GM18868 (cell line): ENCODE results near the gene CCL25.

Source experiments
- ATAC-seq: cut with Tn5 transposase; IDR thresholded peaks from one replicate; pipeline ENCODE4 v1.9.1; 2021; ENCODE audit warnings: mild to moderate bottlenecking, moderate library complexity; ENCODE audit not compliant: unreplicated experiment

The CCL25 gene

DNA sequence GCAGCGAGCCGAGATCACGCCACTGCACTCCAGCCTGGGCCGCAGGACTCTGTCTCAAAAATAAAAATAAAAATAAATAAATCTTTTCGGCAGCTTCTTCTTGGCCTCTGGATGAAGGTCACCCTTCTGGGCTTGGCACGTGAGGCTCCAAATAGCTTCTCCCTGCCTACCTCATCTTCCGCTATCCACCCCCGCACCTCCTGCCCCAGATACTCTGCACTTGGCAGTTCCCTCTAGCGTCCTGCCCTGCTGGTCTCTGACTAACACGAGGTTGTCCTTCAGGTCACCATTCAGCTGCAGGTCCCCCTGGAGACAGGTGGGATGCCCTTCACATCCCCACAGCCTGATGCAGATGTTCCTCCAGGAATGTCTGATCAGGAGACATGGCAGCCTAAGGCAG, 8.5 kb upstream of the CCL25 start:
- no peak for ATAC-seq

DNA sequence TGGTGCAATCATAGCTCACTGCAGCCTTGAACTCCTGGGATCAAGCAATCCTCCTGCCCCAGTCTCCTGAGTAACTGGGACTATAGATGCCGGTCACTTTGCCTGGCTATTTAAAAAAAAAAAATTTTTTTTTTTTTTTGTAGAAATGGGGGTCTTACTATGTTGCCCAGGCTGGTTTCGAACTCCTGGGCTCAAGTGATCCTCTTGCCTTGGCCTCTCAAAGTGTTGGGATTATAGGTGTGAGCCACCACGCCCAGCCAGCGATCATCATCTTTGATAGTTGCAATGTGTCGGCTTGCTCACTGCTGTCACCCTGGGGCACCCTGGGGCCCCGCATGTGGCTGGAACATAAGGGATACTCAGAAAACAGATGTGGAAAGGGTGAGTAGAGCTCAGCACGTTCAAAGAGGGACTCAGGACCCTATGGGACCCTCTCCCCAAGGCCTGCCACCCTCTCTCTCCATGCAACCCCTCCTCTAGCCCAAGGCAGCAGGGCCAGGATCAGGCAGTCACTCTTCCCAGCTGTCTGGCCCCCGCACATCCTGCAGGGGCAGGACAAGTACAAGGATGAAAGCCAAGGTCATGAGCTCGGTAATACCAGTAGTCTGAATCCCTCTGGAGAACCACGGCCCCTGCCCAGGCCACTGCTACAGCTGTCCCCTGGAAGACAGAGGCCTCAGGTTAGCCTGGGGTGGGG, 6.5 kb upstream of the CCL25 start:
- no peak for ATAC-seq

GRCh38 chr19:8046569-8047165, 5.9 kb upstream of the CCL25 start:
- no peak for ATAC-seq

GRCh38 chr19:8050274-8051096, 2.1 kb upstream of the CCL25 start:
- peak; percentile 81 for ATAC-seq

DNA sequence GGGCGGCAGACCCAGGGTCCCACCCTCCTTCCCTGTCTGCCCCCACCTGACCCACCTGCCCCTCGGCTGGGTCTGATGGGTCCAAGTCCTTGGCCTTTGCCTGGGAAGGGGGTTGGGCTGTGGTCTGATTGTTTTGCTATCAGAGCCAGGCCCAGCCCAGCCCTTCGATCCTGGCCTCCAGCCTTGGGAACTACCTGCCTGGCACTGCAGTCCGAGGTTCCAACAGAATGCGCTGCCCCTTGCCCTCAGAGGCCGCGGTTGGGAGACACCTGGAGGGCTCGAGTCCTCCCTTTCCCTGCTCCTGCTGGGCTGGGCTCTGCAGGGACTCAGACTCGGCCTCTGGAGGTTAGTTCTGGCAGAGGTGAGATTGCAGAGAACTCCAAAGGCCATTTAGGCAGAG, 1.6 kb downstream of the CCL25 start:
- ATAC-seq, result no peak

- ATAC-seq, result no peak
Observed at GRCh38 chr19:8056533-8056932, 4.0 kb downstream of the CCL25 start.

DNA sequence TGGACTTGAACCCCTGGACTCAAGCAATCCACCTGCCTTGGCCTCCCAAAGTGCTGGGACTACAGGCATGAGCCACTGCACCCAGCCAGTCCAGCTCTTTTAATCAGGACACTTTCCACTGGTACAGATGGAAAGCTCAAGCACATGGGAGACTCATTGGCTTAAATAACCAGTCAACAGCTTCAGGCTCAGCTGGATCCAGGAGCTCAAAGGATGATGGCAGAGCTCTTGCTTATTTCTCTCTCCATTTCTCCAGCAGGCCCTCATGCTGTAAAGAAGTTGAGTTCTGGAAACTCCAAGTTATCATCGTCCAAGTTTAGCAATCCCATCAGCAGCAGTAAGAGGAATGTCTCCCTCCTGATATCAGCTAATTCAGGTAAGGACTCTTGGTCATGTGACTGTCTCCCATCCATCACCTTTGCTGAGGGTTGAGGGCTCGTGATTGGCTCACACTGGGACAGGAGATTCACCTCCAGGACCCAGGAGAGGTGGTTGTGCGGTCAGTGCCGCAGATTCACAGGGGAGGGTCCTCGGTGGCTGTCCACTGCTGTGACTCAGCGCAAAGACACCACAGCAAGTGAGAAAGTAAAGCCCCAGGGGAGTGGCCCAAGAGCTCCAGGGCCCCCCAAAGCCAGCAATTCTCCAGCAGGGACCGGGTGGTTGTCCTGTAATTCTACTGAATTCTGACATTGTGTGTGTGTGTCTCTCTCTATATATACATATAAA, 5.1 kb downstream of the CCL25 start:
- ATAC-seq, result no peak

DNA sequence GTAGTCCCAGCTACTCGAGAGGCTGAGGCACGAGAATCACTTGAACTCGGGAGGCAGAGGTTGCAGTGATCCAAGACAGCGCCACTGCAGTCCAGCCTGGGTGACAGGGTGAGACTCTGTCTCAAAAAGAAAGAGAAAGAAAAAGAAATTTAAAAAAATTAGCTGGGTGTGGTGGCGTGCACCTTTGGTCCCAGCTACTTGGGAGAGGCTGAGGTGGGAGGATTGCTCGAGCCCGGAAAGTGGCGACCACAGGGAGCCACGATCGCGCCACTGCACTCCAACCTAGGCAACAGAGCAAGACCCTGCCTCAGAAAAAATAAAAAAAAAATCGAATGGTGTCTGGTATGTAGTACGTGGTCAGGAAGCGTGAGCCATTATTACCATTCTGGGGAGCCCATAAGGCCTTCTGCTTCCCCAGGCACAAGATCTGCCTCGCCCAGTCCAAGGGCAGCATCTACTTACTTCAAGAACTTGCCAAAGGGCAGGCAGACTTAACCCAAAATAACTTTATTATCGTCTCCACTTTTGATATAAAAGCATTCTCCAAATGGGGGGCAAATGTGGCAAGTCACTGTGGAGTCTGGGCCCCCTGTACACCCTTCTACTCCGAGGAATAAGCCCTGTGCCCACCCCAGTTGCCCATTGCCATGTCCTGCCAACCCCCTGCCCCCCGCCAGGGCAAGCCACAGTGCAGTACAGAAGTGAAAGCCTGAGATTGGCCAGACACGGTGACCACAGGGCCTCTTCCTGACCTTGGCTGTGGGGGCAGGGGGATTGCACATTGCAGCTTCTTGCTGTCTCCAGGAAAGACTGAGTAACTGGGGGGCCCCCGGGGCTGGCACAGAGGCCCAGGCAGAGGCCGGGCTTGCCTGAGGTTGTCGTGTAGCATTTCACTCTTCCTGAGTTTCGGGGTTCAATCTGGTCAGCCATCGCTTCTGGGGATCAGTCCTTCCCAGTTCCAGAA, 12.6 kb downstream of the CCL25 start:
- ATAC-seq, result no peak

- ATAC-seq, result no peak
Observed at GRCh38 chr19:8065875-8066261, 13.3 kb downstream of the CCL25 start.

DNA sequence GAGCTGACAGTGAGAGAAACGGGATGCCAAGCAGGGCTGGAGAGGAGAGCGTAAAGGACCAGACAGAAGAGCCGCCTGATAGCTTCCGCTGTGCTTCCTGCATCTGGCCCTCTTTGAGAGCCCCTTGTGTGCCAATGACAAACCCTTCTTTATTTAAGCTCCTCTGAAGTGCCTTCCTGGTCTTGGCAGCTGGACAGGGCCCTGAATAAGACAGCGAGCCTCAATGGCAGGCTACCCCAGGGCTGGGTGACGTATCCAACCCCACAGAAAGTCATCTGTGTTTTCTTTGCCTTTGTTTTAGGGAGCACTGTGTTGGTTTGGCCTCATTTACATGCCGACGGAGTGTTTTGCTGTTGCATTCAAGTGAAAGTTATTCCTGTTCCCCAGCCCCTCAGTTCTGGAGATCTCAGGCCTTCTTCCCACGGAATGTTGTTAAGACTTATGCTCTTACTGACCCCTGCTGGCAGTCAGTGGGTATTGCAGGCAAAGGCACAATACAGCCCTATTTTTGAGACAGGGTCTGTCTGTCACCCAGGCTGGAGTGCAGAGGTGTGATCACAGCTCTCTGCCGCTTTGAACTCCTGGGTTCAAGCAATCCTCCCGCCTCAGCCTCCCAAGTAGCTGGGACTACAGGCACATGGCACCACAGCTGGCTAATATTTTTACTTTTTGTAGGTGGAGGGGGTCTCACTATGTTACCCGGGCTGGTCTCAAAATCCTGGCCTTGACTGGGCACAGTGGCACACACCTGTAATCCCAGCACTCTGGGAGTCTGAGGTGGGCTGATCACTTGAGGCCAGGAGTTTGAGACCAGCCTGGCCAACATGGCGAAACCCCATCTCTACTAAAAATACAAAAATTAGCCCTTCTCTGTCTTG, 16.8 kb downstream of the CCL25 start:
- ATAC-seq, result no peak

- ATAC-seq, result no peak
Observed at GRCh38 chr19:8071912-8072311, 19.4 kb downstream of the CCL25 start.

DNA sequence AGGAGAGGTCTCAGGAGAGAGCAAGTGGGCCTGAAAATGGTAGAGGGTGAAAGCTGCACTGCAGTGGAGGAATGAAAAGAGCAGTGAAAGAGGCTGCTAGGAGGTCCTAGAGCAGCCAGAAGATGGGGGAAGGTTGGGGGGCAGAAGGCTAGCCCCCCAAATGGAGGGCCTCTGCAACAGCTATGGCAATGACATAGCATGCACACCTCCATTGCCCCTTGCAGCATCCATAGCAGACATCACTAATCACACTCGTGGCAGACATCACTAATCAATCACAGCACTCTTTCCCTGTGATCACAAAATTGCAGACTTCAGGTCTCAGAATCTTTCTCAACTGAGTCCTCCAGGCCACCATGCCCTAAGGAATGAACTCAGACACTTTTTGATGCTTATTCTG, 21.9 kb downstream of the CCL25 start:
- no peak for ATAC-seq

DNA sequence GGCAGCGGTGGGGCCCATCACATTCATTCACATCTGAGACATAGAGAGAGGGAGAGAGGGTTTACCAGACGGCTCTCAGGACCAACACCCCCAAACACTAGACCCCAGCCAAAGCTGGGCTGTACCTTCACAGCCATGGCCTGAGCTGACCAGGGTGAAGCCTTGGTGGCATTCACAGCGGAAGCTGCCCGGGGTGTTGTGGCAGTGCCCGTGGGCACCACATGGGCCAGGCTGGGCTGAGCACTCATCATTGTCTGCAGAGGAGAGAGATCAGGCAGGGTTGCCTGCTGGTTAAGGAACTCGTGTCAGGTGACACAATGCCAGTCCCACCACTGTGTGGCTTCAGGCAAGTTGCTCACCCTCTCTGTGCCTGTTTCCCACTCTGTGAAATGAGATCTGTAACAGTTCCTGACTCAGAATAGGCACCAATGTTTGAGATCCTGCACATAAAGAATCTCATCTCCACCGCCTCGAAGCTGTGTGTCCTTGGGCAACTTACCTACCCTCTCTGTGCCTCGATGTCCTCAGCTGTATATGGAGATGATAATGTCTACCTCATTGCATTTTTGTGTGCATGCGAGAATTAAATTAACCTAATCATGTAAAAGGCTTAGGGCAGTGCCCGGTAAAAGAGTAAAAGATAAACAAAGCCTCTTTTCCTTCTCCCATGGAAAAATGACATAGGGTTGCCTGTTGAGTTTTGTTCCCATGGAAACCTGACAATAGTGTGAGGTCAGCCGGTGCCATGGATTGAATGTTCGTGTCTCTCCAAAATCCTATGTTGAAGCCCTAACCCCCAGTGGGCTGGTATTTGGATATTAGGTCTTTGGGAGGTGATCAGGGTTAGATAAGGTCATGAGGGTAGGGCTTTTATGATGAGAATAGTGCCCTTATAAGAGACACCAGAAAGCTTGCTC, 22.9 kb downstream of the CCL25 start:
- ATAC-seq, result no peak

DNA sequence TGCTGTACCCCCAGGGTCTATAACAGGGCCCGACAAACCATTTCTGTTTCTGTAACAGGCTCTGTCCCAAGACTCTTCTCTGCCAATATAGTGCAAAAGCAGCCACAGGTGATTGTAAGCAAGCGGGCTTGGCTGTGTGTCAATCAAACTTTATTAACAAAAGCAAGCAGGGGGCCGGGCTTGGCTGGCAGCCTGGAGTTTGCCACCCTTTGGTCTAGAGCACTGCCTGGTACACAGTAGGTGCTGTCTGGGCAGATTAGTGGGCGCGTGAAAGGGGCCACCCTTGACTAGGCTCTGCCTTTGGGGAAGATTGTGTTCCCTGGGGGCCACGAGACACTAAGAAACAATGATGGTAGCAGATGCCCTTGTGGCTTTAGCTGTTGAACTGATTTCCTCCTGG, 27.4 kb downstream of the CCL25 start:
- ATAC-seq, result no peak

DNA sequence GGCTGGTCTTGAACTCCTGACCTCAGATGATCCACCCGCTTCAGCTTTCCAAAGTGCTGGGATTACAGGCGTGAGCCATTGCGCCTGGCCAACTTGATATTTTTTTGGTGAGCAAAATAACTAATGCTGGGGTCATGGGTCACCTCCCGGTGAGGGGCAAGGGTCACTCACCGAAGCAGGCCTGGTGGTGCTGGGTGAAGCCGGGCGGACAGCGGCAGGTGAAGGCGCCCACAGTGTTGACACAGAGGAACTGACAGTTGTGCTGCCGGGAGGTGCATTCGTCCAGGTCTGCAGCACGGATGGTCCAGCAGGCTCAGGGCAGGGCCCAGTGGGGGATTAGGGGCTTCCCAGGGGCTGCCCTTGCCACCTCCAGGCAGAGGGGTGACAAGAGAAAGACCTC, 28.3 kb downstream of the CCL25 start:
- no peak for ATAC-seq

DNA sequence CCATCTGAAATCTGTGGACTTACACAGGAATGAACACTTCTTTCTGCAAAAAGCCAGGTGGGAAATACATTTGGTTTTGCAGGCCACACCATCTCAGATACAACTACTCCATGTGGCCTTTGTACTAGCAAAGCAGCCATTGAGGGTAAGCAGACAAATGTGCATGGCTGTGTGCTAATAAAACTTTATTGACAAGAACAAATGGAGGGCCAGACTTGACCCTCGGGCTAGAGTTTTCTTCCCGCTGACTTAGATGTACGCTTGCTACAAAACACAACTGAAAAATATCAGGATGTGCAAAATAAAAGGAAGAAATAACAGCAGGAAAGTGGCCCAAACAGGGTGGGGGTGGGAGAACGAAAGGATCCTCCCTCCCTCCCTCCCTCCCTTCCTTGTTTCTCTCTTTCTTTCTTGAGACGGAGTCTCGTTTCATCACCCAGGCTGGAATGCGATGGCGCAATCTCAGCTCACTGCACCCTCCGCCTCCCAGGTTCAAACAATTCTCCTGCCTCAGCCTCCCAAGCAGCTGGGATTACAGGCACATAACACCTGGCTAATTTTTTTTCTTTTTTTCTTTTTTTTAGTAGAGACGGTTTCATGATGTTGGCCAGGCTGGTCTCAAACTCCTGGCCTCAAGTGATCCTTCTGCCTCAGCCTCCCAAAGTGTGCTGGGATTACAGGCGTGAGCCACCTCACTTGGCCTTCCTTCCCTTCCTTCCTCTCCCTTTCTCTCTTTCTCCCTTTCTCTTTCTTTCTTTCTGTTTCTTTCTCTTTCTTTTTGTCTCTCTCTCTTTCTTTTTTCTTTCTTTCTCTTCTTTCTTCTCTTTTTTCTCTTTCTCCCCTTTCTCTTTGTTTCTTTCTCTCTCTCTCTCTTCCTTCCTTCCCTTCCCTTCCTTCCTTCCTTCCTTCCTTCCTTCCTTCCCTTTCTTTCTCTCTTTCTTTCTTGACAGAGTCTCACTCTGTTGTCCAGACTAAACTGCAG, 29.3 kb downstream of the CCL25 start:
- no peak for ATAC-seq

GRCh38 chr19:8083141-8083540, 30.6 kb downstream of the CCL25 start:
- ATAC-seq, result no peak
